Measurements from ENCODE around the gene OPHN1.

GRCh38 chrX:68139791-68140190 is 293.5 kb downstream of the OPHN1 start:
- TF ChIP-seq CTCF (IDR thresholded peaks at IDR 0.05) (no peak), POLR2A (IDR thresholded peaks at IDR 0.05) (no peak)
